A549 (cell line): ENCODE measurements around the gene ANXA2.
"Not testable (repeated sequence)": the region's sequence is repeated elsewhere in the genome, so short reads cannot be mapped to it uniquely, and the experiment has no call there.

Experiments used
- MAFK ChIP-seq: fragments of 450-650 bp; IDR thresholded peaks from 2 replicates; pipeline ENCODE4 v1.6.1; 2014; ENCODE audit not compliant: partially characterized antibody
- POLR2A ChIP-seq: IDR thresholded peaks from 2 replicates; pipeline ENCODE4 v1.6.1; 2012; ENCODE audit warnings: mild to moderate bottlenecking, low read length
- RARB ChIP-seq: fragments of 250-450 bp; sonication (Bioruptor Pico); IDR thresholded peaks from 2 replicates; pipeline ENCODE4 v1.8.0; 2021; ENCODE audit warnings: mild to moderate bottlenecking, moderate library complexity
- RCOR1 ChIP-seq: fragments of 150-350 bp; IDR thresholded peaks from 2 replicates; pipeline ENCODE4 v1.6.1; 2014; ENCODE audit warnings: antibody characterized with exemption, low read length, low read depth
- TF ChIP-seq, protein P1 (sequence below): fragments of >200 bp; sonication (Bioruptor Twin); formaldehyde crosslinking; IDR thresholded peaks from 3 replicates; pipeline ENCODE4 v1.5.1; 2016
- TF ChIP-seq, protein P2 (sequence below): fragments of 200-600 bp; sonication (generic); IDR thresholded peaks from 2 replicates; pipeline ENCODE4 v1.6.1; 2016; ENCODE audit warnings: antibody characterized with exemption, mild to moderate bottlenecking, moderate library complexity
- TF ChIP-seq, protein P3 (sequence below): fragments of 450-650 bp; IDR thresholded peaks from 2 replicates; pipeline ENCODE4 v1.6.1; 2014; ENCODE audit warnings: antibody characterized with exemption
- TF ChIP-seq, protein P4 (sequence below): IDR thresholded peaks from 2 replicates; pipeline ENCODE4 v1.6.1; 2012

DNA sequence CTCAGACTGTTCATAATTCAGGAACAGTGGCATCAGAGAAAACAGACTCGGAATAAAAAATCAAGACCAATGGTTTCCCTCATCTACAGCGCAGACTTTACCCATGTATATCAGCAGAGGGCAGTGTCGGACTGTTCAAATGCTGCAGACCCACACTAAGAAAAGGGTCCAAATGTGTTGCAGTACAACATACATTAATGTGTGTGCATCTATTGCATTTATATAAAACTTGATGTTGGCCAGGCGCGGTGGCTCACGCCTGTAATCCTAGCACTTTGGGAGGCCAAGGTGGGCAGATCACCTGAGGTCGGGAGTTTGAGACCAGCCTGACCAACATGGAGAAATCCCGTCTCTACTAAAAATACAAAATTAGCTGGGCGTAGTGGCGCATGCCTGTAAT, 38.0 kb downstream of the ANXA2 start:
- TF ChIP-seq RARB, RCOR1, MAFK, POLR2A: not testable (repeated sequence)
- TF ChIP-seq, protein P1, sequence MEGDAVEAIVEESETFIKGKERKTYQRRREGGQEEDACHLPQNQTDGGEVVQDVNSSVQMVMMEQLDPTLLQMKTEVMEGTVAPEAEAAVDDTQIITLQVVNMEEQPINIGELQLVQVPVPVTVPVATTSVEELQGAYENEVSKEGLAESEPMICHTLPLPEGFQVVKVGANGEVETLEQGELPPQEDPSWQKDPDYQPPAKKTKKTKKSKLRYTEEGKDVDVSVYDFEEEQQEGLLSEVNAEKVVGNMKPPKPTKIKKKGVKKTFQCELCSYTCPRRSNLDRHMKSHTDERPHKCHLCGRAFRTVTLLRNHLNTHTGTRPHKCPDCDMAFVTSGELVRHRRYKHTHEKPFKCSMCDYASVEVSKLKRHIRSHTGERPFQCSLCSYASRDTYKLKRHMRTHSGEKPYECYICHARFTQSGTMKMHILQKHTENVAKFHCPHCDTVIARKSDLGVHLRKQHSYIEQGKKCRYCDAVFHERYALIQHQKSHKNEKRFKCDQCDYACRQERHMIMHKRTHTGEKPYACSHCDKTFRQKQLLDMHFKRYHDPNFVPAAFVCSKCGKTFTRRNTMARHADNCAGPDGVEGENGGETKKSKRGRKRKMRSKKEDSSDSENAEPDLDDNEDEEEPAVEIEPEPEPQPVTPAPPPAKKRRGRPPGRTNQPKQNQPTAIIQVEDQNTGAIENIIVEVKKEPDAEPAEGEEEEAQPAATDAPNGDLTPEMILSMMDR, result peak; percentile 80
- TF ChIP-seq, protein P2, sequence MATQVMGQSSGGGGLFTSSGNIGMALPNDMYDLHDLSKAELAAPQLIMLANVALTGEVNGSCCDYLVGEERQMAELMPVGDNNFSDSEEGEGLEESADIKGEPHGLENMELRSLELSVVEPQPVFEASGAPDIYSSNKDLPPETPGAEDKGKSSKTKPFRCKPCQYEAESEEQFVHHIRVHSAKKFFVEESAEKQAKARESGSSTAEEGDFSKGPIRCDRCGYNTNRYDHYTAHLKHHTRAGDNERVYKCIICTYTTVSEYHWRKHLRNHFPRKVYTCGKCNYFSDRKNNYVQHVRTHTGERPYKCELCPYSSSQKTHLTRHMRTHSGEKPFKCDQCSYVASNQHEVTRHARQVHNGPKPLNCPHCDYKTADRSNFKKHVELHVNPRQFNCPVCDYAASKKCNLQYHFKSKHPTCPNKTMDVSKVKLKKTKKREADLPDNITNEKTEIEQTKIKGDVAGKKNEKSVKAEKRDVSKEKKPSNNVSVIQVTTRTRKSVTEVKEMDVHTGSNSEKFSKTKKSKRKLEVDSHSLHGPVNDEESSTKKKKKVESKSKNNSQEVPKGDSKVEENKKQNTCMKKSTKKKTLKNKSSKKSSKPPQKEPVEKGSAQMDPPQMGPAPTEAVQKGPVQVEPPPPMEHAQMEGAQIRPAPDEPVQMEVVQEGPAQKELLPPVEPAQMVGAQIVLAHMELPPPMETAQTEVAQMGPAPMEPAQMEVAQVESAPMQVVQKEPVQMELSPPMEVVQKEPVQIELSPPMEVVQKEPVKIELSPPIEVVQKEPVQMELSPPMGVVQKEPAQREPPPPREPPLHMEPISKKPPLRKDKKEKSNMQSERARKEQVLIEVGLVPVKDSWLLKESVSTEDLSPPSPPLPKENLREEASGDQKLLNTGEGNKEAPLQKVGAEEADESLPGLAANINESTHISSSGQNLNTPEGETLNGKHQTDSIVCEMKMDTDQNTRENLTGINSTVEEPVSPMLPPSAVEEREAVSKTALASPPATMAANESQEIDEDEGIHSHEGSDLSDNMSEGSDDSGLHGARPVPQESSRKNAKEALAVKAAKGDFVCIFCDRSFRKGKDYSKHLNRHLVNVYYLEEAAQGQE, result not testable (repeated sequence)
- TF ChIP-seq, protein P3, sequence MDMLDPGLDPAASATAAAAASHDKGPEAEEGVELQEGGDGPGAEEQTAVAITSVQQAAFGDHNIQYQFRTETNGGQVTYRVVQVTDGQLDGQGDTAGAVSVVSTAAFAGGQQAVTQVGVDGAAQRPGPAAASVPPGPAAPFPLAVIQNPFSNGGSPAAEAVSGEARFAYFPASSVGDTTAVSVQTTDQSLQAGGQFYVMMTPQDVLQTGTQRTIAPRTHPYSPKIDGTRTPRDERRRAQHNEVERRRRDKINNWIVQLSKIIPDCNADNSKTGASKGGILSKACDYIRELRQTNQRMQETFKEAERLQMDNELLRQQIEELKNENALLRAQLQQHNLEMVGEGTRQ, result not testable (repeated sequence)
- TF ChIP-seq, protein P4, sequence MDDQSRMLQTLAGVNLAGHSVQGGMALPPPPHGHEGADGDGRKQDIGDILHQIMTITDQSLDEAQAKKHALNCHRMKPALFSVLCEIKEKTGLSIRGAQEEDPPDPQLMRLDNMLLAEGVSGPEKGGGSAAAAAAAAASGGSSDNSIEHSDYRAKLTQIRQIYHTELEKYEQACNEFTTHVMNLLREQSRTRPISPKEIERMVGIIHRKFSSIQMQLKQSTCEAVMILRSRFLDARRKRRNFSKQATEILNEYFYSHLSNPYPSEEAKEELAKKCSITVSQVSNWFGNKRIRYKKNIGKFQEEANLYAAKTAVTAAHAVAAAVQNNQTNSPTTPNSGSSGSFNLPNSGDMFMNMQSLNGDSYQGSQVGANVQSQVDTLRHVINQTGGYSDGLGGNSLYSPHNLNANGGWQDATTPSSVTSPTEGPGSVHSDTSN, result not testable (repeated sequence)
